DMS114 treated with DMSO at 0.1 percent for 48 hours (cell line): ENCODE measurements around the gene CTXN1.
"Not testable (repeated sequence)": the region's sequence is repeated elsewhere in the genome, so short reads cannot be mapped to it uniquely, and the experiment has no call there.

Source experiments
- DNase-seq: peaks from one replicate; lab custom pipeline; 2025; ENCODE audit not compliant: unreplicated experiment; lab: John Stamatoyannopoulos, UW

Gene CTXN1

GRCh38 chr19:7902796-7903243, 23.1 kb downstream of the CTXN1 start:
- DNase-seq, result no peak

DNA sequence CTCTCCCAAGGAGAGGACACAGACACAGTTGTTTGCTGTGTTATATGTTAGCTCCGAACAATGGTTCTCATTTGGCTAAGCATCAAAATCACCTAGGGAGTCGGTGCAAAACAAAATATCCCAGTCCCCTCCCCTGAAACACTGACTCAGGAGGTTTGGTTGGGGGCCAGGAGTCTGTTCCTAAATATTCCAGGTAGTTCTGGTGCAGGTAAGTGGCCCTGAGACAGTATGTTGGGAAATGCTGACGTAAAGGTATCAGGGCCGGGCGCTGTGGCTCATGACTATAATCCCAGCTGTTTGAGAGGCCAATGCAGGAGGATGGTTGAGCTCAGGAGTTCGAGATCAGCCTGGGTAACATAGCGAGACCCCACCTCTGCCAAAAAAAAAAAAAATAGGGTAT, 24.6 kb downstream of the CTXN1 start:
- DNase-seq, result no peak

- no peak for DNase-seq
Measured at GRCh38 chr19:7900931-7901330, 25.0 kb downstream of the CTXN1 start.

DNA sequence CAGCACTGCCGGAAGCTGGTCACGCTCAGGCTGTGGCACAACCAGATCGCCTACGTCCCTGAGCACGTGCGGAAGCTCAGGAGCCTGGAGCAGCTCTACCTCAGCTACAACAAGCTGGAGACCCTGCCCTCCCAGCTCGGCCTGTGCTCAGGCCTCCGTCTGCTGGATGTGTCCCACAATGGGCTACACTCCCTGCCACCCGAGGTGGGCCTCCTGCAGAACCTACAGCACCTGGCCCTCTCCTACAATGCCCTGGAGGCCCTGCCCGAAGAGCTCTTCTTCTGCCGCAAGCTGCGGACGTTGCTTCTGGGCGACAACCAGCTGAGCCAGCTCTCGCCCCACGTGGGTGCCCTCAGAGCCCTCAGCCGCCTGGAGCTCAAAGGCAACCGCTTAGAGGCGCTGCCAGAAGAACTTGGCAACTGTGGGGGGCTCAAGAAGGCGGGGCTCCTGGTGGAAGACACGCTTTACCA, 25.5 kb downstream of the CTXN1 start:
- DNase-seq, result no peak

DNA sequence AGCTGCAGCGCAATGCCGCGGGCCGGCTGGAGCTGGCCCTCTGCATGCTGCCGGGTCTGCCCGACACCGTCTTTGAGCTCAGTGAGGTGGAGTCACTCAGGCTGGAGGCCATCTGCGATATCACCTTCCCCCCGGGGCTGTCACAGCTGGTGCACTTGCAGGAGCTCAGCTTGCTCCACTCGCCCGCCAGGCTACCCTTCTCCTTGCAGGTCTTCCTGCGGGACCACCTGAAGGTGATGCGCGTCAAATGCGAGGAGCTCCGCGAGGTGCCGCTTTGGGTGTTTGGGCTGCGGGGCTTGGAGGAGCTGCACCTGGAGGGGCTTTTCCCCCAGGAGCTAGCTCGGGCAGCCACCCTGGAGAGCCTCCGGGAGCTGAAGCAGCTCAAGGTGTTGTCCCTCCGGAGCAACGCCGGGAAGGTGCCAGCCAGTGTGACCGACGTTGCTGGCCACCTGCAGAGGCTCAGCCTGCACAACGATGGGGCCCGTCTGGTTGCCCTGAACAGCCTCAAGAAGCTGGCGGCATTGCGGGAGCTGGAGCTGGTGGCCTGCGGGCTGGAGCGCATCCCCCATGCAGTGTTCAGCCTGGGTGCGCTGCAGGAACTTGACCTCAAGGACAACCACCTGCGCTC, 26.1 kb downstream of the CTXN1 start:
- DNase-seq, result no peak

- no peak for DNase-seq
Measured at GRCh38 chr19:7898967-7899366, 27.0 kb downstream of the CTXN1 start.

- DNase-seq, result no peak
Measured at GRCh38 chr19:7897292-7897691, 28.6 kb downstream of the CTXN1 start.

- no peak for DNase-seq
Measured at GRCh38 chr19:7895565-7895964, 30.4 kb downstream of the CTXN1 start.

GRCh38 chr19:7894612-7895309, 31.2 kb downstream of the CTXN1 start:
- no peak for DNase-seq

GRCh38 chr19:7893362-7894101, 32.4 kb downstream of the CTXN1 start:
- not testable (repeated sequence) for DNase-seq

GRCh38 chr19:7888826-7889217, 37.1 kb downstream of the CTXN1 start:
- DNase-seq, result no peak

DNA sequence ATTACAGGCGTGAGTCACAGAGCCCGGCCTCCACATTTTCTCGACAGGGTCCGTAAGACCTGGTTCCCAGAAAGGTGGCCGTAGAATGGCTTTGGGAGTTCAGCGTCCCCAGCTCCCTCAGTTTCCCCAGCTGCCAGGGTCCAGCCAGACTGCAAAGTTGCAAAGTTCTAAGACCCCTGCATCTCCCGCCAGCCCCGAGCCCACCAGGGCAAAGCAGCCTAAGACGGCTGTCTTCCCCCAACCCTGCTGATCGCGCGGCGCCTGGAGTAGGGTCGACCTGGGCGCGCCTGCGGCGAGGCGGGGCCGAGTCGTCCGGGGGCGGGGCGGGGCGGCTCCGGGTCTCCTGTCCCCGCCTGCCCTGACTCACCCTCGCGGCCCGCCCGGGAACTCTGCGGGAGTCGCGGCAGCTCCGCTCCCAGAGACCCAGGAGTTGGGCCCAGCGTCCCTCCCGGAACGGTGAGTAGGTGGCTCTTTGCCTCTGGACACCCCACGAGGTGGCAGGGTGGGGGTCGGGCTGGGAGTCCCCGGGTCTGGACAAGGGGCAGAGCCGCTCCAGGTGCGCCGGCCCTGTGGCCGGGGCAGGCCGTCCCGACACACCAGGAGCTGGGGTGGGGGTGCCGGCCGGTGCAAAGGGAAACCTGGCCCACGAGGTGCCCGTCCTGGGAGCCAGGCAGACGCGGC, 37.6 kb downstream of the CTXN1 start, which contains the start of gene LRRC8E:
LRRC8E (plus strand) TSS at position 366 of the 681 bp plus-strand sequence. CDS start 7,094 bp downstream, outside the sequence.
- DNase-seq, result no peak

DNA sequence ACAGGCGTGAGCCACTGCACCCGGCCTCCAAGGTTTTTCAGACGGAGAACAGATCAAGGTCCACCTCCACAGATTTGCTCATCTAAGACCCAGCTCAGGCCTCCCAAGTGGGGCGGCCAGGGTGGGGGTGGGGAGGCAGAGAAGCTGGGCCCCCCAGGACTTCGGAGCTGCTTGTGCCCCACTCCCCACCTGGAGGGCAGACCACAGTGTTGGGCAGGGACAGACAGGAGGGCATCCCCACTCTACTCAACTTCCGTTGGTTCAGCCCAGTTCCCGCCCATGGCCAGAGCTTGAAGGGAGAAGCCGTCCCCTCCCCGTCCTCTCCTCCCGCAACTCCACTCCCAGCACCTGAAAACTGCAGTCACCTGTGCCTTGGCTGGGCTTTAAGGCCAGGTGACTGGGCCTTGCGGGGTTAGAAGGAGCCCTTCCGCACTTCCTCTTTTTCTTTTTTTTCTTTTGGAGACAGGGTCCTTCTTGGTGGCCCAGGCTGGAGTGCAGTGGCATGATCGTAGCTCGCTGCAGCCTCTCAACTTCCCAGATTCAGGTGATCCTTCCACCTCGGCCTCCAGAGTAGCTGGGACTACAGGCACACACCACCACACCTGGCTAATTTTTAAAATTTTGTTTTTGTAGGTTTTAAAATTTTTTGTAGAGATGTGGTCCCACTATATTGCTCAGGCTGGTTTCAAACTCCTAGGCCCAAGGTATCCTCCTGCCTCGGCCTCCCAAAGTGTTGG, 38.4 kb downstream of the CTXN1 start:
- no peak for DNase-seq

DNA sequence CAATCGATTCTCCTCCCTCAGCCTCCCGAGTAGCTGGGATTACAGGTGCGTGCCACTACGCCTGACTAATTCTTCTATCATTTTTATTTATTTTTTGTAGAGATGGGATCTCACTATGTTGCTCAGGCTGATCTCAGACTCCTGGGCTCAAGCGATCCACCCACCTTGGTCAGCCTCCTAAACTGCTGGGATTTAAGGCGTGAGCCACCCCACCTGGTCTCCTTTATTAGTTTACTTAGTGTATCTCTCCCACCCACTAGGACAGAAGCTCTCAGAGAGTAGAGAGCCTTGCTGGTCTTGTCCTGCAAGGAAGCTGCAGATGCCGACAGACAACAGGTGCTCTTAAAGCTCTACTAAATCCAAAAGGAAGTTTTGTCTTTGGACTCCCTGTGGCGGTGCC, 40.1 kb downstream of the CTXN1 start:
- no peak for DNase-seq

DNA sequence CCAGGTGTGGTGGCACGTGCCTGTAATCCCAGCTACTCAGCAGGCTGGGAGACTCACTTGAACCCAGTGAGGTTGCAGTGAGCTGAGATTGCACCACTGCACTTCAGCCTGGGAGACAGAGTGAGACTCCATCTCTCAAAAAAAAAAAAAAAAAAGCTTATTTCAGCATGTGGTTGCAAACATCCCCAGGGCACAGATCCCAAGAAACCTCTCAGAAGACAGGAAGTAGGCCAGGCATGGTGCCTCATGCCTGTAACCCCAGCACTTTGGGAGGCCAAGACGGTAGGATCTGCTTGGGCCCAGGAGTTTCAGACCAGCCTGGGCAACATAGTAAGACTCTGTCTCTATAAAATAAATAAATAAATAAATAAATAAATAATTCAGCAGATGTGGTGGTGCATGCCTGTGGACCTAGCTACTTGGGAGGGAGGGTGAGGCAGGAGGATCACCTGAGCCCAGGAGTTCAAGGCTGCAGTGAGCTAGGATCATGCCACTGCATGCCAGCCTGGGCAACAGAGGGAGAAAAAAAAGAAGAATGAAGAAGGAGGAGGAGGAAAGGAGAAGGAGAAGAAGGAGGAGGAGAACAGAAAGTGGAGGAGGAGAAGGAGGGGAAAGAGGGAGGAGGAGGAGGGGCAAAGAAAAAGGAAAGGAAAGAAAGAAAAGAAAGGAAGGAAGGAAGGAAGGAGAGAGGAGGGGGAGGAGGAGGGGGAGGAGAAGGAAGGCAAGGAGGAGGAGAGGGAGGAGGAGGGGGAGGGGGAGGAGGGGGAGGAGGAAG, 42.0 kb downstream of the CTXN1 start:
- DNase-seq, result no peak

GRCh38 chr19:7883105-7883504, 42.8 kb downstream of the CTXN1 start:
- DNase-seq, result no peak

- DNase-seq, result no peak
Measured at GRCh38 chr19:7881910-7882309, 44.0 kb downstream of the CTXN1 start.

DNA sequence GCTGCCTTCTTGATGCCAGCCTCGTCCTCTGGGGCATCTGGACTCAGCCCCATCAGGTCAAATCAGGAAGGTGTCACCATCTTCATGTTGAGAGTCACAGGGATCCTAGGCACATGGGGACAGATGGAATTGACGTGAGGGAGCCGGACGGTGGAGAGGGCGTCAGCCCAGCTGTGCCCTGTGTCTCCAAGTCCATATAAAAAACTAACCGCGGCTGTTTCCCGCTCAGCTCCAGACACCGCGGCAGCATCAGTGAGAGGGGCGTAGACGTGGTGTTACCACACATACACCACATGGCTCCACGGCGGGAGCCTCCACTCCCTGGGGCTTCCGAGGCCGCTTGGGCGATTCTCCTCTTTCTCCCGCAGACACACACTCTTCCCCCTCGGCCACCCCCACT, 46.1 kb downstream of the CTXN1 start:
- DNase-seq, result no peak

- no peak for DNase-seq
Measured at GRCh38 chr19:7879111-7879807, 46.7 kb downstream of the CTXN1 start.
